Hindlimb muscle (tissue), 1 donor: ENCODE data around the gene CHST4. TPM values are rescaled to one million over a fixed set of nuclear protein-coding genes. Genes with fewer than 3 reads are reported as not detected.
"Not testable (repeated sequence)": the region's sequence is repeated elsewhere in the genome, so short reads cannot be mapped to it uniquely, and the experiment has no call there.

Source experiments
- DNase-seq: peaks from one replicate; pipeline ENCODE4 v3.0.0-alpha.2; 2013
- polyA plus RNA-seq: library from polyadenylated mRNA; unstranded; fragments of 120-200 nt; gene quantifications from one replicate; pipeline ENCODE4 v1.2.1, GENCODE V29; 2013; ENCODE audit not compliant: insufficient read length

The CHST4 gene
- polyA plus RNA-seq, 1 donor = not detected

GRCh38 chr16:71570144-71570543 is 43.9 kb downstream of the CHST4 start:
- no peak for DNase-seq

- DNase-seq = no peak
Observed at GRCh38 chr16:71572497-71573116, 46.4 kb downstream of the CHST4 start.

GRCh38 chr16:71573387-71574094 is 47.3 kb downstream of the CHST4 start:
- DNase-seq = no peak

- DNase-seq = no peak
Observed at GRCh38 chr16:71574702-71575101, 48.5 kb downstream of the CHST4 start.

- DNase-seq = no peak
Observed at GRCh38 chr16:71576971-71577370, 50.7 kb downstream of the CHST4 start, which contains the start of gene TAT. TAT (minus strand) TSS chr16:71577092; CDS start chr16:71576415, 677 bp downstream.

GRCh38 chr16:71582553-71582848 is 56.3 kb downstream of the CHST4 start:
- DNase-seq = not testable (repeated sequence)

- no peak for DNase-seq
Observed at GRCh38 chr16:71584543-71585317, 58.5 kb downstream of the CHST4 start.

- DNase-seq = no peak
Observed at GRCh38 chr16:71585318-71585703, 59.1 kb downstream of the CHST4 start.

Other genes starting within 250 kb of the CHST4 start
- 23.4 TPM for gene CMTR2, start 237.0 kb upstream of the CHST4 start, polyA plus RNA-seq
- gene CALB2, start 167.7 kb upstream of the CHST4 start, polyA plus RNA-seq = 0.46 TPM
- not detected for gene TLE7, start 84.4 kb upstream of the CHST4 start, polyA plus RNA-seq
- gene ZNF23, start 64.2 kb upstream of the CHST4 start, polyA plus RNA-seq = 12.1 TPM
- 2.6 TPM for gene ZNF19, start 37.1 kb upstream of the CHST4 start, polyA plus RNA-seq
- gene TAT, start 50.7 kb downstream of the CHST4 start, polyA plus RNA-seq = not detected
- 0.15 TPM for gene MARVELD3, start 99.8 kb downstream of the CHST4 start, polyA plus RNA-seq
- gene PHLPP2, start 198.3 kb downstream of the CHST4 start, polyA plus RNA-seq = 6.3 TPM